ENCODE results near the gene MAML2.

Gene MAML2

DNA sequence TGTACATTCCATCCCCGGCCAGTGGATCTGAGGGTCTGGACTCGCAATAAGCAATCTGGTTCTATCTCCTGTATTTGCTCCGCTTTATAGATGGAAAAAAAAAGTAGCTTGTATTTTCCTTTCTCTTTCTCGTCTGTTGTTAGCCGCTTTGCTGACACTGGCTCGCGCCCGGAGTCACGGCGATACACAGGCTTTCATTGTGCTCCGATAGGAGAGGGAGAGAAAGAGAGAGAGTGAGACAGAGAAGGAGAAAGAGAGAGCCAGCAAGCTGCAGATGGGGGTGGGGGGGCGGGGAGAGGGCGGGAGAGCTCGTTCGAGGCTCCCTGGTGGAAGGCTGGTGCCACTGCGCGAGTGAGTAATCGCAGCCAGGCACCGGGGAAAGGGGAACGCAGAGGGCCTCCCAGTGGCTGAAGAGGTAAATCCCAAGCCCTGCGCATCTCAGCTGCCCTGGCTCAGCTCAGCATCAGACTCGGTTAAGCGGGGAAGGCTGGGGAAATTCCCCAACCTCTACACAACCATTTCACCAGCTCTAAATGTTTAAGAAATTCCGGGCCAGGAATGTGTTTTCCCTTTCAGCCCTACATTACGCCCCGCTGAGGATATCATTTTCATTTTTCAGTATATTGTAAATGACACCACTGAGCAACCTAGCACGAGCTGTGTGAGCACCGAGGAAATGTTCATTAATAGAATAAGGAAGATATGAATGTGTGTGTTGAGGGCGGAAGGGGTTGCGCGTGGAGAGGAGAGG lies at the start of gene MAML2:
TSS of gene MAML2 (minus strand) at position 235 of the 751 bp plus-strand sequence. CDS start 1,300 bp downstream, outside the sequence.
- peak; percentile 92 for DNase-seq

DNA sequence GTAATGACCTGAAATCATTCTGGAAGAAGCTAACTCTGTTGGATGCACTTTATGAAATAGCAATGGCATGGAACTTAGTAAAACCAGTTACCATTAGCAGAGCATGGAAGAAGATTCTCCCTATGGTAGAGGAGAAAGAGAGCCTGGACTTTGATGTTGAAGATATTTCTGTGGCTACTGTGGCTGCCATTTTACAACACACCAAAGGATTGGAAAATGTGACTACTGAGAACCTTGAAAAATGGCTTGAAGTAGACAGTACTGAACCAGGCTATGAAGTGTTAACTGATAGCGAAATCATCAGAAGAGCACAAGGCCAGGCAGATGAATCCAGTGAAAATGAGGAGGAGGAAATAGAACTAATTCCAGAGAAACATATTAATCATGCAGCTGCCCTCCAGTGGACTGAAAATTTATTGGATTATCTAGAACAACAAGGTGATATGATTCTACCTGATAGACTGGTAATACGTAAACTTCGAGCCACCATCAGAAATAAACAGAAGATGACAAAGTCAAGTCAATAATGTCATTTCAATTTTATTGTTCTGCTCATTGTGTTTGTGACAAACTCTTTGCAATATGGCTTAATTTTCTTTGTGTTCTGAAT lies 48.8 kb upstream of the MAML2 start:
- peak; percentile 2 for DNase-seq

DNA sequence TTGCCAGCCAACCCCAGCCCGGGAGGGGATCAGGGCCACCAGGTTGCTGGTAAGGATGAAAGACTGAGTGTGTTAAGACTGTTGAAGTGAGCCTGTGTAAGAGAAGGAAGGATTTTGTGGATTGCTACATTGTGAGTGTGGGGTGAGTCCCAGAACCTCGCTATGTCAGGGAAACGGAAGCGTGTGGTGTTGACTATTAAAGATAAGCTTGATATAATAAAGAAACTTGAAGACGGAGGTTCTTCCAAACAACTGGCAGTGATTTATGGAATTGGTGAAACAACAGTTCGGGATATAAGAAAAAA lies 47.4 kb upstream of the MAML2 start:
- no peak for DNase-seq

DNA sequence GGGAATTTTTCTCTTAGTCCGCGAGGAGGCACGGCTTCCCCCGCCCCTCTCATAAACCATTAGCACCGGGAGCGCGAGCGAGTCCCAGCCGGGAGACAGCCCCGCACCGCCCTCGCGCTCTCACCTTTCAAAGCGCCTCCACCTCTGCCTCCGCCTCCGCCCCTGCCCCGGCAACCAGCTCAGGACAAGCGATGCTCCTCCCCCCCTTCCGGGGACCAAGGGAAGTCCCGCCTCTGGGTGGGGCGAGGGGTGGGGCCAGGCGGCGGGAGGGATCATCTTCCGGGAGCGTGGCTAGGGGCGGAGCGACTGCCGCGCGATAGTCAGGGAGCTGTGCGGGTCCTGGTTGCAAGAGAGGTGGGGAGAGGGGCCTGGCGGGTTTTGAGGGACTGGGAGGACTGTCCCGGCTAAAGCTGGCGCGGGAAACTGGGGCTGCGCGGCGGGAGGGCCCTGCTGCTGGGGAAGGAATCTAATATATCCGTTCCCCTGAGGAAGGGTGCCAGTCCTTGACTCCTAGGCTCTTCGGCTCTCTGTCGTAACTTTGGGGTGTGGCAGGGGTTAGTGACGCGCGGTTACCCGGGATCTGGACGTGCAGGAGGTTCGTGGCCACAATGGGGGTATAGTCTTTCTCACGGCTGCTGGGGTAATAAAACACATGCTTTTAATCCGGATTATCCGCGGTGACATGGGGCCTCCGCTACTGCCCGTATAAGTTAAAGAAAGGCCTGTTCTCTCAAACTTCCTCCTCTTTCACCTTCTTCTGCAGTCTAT lies 46.9 kb upstream of the MAML2 start, which contains the start of the genes CCDC82 and JRKL:
TSS of gene CCDC82 (minus strand) at position 193 of the 768 bp plus-strand sequence. CDS start 5,165 bp downstream, outside the sequence.
TSS of gene JRKL (plus strand) at position 294 of the 768 bp plus-strand sequence. CDS start 637 bp downstream, outside the sequence.
- DNase-seq = peak; percentile 97

DNA sequence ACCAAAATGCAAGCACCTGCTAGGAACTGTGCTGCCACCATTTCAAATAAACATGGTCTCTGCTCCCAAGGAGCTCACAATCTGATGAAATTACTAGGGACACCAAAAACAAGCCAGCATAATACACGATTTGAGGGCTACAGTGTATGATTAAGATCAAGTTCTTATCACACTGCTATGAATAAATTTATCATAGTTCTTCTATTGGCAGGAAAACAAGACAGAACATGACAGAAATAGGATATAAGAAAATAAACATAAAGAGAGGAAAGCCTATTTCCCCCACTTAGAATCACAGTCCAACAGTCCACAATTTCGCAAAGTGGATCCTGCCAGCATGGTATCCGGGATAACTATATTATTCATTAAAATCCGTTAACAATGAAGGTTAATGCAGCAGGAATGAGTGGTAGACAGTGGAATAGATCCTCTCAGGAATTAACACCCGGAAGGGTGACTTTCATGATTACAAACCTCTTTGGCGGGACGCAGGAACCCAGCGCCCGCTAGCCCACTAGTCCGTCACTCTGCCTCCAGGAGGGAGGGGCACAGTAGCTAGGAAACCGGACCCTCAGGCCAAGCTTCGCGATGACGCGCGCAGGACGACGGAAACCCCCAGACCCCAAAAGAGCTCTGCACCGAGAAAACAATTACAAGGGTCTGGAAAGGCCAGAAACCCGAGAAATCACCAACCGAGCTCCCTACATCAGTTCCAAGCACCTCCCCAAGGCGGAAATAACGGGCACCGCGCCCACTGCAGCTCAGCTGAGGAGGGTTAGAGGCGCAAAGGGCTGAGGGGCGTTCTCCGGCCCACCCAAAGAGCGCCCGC lies 46.1 kb upstream of the MAML2 start:
- no peak for DNase-seq

DNA sequence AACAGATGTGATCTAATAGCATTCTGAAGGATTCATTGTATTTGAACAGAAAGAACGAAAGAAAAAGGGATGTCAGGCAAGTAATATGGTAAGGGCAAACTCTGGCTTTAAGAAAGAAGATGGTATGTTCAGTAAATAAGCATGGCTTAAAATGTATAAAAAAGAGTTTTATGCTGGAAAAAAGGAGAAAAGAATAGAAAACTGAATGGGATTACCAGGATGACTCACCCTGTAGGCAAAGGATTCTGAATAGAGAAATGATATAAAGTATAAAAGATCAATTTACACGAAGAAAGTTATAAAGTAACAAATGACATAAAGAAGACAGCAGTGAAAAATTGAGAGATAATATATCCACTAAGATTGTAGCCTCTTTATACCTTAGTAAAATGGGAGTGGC lies 42.2 kb upstream of the MAML2 start:
- no peak for DNase-seq

DNA sequence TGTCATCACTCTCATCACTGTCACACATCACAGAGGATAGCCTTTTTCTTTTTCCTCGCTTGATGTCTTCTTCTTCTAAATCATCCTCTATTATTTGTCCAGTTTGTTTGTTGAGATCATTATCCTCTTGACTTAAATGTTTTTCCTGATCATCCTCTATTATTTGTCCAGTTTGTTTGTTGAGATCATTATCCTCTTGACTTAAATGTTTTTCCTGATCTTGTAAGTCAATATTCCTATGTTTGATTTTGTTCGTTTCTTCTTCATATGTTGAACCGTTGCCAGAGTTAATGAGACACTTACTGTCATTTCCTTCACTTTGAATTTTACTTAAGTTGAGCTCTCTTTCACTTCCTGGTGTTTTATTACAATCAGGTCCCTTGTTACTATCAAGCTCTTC lies 41.2 kb upstream of the MAML2 start:
- DNase-seq = no peak

DNA sequence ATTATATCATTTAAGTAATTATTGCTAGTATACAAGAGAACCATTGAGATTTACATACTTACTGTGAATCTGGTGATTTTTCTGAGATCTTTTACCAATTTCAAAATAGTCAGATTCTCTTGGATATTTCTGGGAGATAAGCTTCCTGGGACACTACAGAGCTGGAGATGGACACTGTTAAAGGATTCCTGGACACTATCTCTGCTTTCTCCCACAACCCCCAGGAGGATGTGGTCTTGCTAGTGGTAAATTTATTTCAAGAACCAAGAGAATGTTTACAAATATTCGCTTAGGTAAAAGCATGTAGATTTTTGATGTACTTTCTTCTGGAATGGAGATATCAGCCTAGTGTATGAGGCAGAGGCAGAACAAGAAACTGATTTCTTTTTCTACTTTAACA lies 33.8 kb upstream of the MAML2 start:
- DNase-seq = no peak

DNA sequence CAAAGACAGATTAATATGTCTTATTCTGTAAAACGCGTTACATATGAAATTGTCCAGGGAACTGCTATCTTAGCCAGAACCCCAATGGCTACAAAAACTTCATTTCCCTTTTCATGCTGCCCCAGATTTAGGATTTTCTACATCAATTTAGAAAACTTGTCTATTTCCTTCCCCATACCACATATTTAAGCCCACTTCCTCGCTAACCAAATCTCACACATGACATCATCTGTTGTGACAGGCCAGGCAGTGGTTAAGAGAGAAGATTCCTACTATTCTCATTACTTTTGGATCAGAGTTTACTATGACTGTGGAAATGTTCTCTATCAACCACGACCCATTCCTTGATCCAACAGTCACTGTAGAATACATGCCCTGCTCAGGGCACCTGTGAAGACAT lies 30.8 kb upstream of the MAML2 start:
- no peak for DNase-seq

DNA sequence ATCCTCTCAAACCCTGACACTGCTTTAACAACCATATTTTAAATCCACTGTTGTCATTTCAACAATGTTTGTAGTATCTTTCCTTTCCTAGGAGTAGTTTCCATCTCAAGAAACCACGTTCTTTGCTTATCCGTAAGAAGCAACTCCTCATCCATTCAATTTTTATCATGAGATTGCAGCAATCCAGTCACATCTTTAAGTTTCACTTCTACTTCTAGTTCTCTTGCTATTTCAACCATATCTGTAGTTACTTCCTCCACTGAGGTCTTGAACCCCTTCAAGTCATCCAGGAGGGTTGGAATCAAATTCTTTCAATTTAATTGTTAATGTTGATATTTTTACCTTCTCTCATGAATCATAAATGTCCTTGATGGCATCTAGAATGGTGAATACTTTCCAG lies 24.3 kb upstream of the MAML2 start:
- no peak for DNase-seq

DNA sequence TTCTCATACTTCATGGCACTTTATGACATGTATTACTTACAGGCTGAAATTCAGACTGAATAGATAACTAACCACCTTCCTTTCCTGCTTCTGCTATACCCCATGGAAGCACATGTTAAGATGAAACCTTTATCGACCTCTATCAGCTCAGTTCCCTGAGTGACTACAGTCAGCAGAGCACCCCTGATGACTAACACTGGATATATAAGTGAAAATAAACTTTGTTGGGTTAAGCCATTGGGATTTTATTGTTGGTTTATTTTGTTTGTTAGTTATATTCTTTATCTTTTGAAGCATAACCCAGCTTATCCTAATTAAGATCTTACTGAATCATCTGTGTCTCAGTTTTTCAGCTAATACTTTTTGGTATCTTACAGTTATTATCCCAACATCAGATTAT lies 23.0 kb upstream of the MAML2 start:
- DNase-seq = peak; percentile 8

DNA sequence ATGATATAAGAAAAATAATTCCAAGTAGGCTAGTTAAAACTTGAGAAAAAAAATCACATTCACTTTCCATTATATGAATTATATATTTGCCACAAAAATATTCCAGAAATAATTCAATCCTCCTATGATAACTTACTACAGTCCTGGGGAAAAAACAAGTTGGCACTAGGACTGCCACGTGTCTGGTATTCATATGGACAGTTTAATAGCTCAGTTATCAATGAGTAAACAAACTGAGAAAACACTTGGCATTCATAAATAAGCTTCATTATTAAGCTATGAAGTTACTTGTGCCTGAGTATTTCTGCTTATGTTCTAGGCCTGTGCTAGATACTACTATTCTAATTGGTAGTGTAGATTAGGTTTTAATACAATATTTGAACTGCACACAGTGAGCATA lies 22.5 kb upstream of the MAML2 start:
- DNase-seq = no peak

DNA sequence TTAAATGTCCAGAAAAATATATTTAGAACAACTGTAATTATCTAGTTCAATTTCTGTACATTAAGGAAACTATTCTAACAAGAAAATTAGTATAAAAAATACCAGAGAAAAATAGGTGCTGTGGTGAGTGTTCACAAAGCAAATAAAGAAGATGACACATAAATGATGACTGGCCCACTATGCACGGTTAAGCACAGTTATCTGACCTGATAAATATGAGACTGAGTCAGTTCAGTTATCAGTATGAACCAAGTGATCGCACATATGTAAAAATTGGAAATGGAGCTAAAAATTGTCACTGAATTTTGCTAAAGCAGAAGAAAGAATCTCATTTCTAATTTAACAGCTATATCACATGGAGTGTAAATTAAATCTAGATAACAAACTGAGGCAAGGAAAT lies 18.8 kb upstream of the MAML2 start:
- DNase-seq = no peak

DNA sequence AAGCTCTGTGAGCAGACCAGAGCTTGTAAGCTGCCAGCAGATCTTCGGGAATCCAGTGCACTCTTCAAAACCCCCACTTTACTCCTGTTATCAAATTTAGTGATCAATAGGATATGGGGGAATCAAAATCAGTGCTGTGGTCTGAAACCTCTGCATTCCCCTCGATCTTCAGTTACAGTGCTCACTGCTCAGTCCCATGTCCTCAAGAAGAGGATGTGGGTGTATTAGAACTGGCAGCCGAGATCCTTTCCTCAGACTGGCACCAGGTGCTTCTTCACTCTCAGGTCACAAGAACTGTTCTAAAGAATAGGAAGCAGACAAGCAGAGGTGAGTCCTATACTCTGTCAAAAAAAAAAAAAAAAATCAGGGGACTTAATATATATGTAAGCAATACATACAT lies 15.3 kb upstream of the MAML2 start:
- no peak for DNase-seq

DNA sequence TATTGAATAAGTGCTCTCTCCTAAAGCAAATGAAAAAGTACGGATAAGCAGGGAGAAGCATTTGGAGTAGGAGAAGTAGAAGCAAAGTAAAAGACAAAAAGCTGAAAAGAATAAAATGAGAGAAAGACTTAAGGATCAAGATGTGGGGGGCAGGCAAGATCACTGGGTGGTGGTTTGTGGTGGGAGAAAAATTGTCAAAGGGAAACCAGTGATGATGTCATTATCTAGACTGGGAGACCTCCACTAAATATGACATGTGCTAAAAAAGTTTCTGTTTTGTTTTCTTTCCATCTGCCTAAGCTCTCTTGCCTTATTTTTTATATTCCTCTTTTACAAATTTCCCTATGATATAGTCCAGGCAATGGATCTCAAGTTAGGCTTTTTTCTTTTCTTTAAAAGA lies 14.8 kb upstream of the MAML2 start:
- DNase-seq = no peak

DNA sequence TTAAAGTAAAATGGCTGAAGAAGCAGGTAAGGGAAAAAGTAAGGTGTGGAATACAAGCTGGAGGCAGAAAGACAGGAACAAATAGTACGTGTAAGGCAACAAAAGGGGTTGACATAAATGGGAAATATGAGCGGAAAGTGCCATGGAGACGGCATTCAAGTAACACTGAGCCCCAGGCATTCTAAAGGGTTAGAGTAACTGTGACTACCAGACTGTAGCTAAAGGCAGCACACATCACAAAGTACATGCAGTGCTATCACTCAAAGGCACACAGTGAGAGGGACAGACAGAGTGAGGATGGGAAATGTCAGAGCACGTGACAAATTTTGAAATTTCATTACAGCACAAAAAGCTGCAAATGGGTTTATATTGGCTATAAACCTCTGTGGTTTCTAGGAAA lies 13.9 kb upstream of the MAML2 start:
- DNase-seq = no peak

DNA sequence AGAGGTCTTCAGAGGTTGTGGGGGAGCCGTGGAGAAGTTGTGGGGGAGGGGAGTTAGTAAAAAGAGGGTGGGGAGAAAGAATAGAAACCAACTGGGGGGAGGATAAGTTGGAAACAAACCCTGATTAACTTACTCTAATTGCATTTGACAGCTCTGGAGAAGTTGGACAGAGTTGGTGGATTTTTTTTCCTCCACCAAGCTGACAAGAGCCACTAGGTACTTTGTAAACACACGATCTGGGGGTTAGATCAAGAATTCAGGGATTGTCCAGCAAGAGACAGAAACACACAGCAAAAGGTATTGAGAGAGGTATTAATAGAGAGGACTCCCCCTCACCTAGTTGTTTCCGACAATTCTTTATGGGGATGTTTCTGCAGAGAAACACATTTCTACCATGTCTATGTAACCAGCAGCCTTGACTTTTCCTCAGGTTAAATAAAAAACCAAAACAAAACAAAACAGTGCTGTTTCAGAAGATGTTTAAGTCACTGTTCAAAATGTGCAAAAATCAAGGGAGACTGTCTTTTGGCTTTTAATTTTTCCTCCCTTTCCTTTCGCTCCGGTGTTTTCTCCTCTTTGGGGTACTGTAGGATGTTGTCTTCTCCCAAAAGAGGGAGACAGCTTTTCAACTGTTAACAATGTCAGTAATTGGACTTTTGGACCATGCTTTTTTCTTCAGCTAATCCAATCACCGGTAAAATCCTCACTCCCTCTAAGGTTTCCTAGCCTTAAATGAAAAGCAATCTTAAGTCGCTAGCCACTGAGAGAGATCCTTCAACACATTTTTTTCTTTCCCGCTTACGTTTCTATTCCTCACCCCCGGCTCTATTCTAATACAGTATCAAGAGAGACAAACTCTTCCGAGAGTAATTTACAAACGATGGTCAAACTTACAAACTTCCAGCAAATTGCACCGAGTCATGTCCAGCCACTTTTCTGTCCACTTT lies 708 bp downstream of the MAML2 start:
- no peak for DNase-seq

DNA sequence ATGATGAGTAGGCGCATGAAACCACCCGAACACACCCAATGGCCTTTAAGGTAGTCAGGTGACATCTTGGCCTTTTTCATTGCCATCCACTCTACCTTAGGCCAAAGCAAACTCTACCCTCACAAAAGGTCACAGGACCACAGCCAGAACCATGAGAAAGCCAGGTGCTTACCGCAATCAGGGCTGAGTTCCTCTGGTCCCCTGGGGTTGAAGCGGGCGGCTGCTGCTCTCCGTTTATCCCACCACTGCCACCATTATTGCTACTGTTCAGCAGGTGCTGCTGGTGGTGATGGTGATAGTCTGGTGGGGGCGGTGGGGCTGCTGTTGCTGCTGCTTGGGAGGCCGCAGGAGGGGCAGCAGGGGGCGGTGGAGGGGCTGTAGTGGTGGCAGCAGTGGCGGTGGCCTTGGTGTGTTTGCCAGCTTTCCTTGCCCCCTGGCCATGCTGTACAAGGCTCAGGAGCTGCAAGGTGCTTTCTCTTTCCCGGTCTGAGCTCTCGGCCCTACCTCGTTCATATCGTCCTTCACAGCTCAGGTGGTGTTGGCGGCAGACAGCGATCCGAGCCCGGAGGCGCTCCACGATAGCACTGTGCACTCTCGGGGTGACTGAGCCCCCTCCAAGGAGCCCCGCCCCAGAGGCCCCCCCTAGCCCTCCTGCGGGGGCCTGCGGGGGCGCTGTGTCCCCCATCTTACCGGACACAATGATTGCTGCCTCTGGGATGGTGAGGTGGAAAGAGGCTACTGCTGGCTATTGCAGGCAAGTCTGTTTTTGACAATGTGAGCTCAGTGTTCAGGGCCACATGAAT lies 1.6 kb downstream of the MAML2 start:
- peak; percentile 42 for DNase-seq

DNA sequence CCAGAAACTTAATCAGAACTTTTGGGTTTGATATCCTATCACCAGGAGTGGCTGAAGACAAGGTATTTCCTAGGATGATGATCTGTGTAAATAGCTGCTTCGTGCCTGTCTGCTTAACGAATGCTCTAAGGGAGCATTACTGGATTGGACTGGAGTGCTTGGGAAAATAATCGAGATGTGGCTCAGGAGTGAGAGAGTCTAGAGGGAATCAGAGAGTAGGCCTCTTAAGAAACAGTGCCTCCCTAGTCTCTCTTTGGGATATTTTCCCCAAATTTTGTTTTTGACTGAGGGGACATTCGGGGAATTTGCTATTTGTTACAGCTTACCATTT lies 2.5 kb downstream of the MAML2 start:
- DNase-seq = no peak

DNA sequence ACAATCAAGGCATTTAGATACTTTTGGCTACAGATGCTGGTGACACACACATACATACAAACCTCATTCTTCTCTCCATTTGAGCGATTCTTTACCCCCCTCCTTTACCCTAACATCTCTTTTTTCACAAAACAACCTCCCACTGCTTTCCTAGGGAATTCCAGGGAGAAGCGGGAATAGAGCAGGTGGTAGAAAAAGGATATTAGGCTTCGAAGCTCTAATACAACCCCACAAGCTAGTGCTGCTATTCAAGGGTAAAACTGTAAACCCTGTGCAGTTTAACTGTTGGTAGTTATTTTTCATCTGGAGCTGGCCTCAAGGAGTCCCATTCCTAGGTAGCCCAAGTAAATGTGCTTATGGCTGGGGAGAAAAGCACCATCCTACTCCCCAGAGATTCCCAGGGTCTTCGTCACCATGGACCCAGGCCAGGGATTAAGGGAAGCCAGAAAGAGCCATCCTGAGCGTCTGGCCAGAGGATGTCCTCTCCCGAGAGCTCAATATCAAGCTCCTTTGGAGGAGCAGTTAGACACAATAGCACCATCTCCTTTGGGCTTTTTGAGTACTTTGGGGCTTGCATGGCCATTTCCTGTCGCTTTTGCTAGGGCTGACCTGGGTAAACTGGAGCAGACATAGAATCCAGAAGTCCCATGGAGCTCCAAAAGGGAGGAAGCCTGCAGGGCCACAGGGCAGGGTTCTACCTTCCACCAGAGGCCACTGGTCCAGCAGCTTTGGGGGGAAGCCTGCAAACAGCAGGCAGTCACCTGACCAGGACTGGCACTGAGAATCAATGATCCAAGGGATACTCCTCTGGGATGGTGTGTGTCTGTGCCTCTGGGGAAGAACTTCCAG lies 3.1 kb downstream of the MAML2 start:
- DNase-seq = no peak

Measured in fibroblast of skin of right quadriceps (primary cell).